GM19328 (cell line): ENCODE measurements around the gene GATAD1.
"Not testable (repeated sequence)": the region's sequence is repeated elsewhere in the genome, so short reads cannot be mapped to it uniquely, and the experiment has no call there.

ENCODE experiments used
- ATAC-seq: cut with Tn5 transposase; IDR thresholded peaks from one replicate; pipeline ENCODE4 v1.9.1; 2021; ENCODE audit warnings: mild to moderate bottlenecking, moderate library complexity; ENCODE audit not compliant: unreplicated experiment

GATAD1 gene, protein sequence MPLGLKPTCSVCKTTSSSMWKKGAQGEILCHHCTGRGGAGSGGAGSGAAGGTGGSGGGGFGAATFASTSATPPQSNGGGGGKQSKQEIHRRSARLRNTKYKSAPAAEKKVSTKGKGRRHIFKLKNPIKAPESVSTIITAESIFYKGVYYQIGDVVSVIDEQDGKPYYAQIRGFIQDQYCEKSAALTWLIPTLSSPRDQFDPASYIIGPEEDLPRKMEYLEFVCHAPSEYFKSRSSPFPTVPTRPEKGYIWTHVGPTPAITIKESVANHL

DNA sequence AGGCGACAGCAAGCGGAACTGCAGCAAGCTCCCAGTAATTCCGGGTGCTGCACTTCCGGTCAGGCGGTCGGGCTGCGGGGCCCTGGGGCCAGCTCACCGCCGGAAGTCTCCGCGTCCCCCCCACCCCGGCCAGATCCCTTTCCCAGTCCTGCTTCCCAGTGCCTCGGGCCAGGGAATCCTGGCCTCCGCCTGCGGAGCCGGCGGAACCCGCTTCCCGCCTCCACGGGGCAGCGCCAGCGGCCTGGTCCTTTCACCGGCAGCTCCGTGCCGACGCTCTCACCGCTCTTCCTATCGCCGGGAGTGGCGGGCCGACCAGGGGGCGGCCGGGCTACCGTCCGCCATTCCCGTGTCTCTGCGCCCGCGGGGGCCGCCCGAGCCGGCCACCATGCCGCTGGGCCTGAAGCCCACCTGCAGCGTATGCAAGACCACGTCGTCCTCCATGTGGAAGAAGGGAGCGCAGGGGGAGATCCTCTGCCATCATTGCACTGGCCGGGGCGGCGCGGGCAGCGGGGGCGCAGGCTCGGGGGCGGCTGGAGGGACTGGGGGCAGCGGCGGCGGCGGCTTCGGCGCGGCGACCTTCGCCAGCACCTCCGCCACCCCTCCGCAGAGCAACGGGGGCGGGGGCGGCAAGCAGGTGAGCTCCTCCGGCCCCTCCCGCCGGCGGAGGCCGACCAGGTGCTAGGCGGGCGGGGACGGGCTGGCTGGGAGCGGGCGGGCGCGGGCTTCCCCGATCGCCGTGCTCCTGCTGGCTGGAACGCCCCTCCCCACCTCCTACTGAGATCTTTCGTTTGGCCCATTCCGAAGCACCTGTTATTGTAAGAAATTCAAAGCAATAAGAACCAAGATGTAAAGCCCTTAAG lies at the start of gene GATAD1:
Gene GATAD1 (plus strand): TSS at position 138 of the 860 bp plus-strand sequence. CDS start 248 bp downstream, at position 386.
- ATAC-seq = peak; percentile 86

DNA sequence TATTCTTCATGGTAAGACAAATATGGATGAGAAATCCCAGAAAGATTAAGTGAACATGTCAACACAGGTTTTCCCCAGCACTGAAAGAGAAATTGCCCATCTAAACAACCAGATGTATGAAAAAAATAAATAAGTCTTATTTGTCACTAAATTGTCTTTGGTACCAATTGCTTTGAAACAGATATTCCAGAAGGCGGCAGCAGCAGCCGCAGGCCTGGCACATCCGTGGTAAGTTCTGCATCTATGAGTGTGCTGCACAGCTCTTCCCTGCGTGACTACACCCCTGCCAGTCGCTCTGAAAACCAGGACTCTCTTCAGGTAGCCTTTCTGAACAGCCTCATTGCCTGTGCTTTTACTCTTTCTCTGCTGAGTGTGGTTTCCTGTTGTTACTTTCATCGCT lies 49.7 kb upstream of the GATAD1 start:
- no peak for ATAC-seq

DNA sequence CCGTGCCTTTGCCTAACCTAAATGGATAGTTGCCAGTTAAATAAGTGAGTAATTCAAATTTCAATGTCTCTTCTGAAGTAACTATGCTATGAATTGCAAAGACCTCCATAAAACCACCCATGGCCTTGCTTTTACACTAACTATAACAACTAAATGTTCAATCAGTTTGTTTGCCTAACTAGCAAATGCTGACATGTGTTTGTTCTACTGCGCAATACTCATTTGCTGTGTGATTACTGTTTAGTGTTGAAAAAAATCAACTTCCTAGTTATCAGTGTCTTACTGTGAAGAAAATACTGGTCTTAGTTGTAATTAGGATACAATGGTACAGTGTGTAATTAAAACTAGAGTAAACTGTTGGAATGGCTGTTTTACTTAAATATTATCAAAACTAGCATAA lies 47.3 kb upstream of the GATAD1 start:
- no peak for ATAC-seq

DNA sequence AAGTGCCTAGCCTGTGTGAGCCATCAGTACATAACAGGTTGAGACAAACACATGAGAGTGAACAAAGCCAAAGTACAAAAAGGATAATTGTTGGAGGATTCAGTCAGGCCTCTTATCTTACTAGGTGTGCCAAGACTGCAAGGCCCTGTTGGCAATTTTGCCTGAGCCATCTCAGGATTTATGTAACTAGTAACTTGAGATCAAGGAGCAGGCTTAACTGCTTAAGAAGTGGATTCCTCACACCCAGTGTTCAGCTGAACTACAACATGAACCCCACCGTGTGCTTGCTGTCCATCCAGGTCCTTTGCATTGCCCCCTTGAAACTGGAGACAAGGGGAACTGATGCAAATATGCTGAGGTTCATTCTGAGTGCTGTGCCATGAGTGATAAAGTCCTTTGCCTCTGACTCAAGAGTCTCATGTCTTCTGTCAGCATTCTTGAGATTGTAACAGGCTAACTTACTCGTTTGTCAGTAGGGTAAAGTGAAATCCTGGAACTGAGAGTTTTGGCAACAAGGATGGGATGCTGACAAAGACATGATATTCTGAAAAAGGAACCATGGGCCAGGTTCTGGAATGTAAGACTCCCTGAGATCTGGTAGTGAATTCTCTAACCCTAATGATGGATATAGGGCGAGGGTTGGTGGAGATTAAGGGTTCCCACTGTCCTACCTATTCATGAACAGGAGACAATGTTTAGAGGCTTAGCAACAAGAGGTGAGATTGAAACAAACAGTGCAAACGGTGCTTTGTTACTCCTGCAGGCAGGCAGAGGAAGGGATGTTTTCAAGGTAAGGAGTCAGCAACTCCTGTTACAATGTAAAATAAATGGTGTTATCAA lies 44.1 kb upstream of the GATAD1 start:
- ATAC-seq = no peak

DNA sequence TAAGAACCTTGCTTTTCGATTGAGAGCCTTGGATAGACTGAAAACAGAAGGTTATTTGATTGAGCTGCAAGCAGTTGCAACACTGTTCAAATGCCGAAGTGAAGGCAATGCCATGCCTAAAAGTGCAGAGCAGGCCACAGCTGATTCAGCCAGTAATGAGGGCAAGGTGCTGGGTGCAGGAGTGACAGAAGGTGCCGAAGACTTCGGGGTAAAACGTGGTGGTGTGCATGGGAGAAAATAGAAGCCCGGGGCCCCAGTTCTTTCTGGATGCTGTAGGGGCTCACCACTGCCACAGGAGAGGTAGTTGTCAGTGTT lies 43.6 kb upstream of the GATAD1 start:
- no peak for ATAC-seq

DNA sequence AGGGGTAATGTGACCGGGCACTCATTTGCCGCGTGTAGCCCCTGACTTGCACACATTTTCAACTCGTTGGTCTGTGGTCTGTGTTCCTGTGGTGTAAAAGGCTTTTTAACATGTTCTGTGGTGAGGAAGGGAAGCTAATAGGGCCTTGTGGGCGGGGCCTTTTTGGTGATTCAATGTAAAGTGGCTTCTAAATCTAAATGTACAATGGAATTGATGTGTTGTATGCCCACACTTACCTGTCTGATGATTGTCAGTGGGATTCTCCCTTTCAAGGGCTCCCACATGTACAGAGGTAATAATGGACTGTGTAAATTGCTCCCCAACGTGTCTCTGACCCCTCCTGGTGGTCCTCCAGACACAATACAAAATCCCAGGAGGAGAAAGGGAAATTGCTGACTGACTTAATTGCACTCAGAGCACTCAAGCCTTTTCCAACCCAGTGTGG lies 43.1 kb upstream of the GATAD1 start:
- ATAC-seq = no peak

DNA sequence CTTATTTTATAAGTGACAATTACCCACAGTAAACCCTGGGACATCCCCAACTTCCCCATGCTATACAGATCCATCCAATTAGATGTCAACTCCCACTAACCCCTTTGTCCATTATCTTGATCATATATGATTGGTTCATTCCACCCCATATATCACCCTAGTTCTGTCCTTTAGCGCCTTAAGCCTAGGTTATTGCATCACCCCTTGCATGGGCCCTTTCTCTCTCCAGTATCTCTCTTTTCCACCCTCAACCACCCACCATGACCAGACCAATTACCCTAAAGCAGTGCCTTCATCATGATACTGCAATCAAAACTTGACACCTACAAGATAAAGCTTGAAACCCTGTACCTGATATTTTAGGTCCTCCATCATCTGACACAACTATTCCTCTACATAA lies 37.9 kb upstream of the GATAD1 start:
- no peak for ATAC-seq

DNA sequence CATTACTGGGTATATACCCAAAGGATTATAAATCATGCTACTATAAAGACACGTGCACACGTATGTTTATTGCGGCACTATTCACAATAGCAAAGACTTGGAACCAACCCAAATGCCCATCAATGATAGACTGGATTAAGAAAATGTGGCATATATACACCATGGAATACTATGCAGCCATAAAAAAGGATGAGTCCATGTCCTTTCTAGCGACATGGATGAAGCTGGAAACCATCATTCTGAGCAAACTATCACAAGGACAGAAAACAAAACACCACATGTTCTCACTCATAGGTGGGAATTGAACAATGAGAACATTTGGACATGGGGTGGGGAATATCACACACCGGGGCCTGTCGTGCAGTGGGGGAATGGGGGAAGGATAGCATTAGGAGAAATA lies 37.1 kb upstream of the GATAD1 start:
- not testable (repeated sequence) for ATAC-seq

DNA sequence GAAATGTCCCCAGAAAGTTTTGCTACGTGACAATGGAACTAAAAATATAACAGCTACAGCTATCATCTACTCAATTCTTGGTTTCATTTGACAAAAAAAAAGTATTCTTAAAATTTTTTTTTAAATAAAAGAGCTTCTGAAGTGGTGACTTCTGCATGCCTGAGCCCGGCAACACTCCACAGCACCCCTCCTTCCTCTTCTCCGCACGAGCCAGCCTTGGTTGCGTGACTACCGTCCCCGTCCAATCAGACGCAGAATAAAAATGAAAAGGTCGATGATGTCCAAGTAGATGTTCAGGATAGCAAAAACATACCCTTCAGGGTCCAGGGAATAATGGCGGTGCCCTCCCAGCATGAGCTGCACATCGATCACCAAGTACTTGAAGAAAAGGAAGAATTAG lies 34.5 kb upstream of the GATAD1 start:
- ATAC-seq = no peak

DNA sequence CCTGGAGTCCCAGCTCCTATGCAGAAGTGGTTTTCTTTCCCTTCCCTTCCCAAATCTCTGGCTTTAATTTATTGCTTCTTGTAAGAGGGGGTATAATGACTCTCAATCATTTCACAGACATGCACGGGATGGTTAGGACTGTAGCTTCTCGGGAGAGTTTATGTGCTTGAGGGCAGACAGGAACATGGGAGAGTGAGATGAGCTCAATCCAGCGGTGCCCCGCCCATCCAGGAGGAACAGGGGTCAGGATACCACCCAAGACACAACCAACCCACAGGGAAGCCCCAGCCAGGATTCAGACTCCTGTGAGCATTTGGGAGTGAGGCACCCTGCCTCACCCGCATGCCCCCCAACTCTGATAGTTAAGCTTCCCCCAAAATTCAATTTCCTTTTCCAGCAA lies 33.7 kb upstream of the GATAD1 start:
- no peak for ATAC-seq

DNA sequence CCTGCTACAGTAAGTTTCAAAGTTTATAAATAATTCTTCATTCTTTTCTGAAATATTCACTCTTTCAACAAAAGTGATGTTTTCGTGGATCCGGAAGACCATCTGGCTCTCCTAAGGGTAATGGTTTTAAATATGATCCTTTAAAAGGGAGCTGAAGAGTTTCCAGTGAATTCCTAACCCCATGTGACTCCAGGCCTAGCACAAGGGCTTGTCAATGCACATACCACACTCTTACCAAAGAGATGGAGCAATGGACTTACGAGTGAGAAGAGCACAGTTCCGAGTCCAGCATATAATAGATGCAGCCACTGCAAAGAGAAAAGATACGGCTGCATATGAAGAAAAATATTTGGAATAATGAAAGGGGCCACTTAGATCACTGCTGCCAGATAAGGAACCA lies 32.1 kb upstream of the GATAD1 start:
- no peak for ATAC-seq

DNA sequence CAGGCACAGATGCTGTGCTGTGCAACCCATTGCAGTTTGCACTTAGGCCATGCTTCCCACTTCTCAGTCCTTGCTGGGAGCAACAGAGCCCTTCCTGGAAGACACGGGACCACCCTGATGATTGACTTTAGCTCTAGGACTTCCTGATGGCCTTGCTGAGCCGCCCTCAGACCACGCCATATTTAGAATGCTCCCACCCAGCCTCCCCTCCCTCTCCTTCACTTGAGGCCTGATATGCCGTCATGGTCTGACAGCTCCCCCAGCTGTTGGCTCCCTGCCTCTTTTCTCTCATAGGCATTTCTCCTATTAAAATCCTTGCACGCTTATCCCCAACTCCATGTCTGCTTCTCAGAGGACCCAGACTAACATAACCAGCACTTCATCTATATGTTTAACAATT lies 29.4 kb upstream of the GATAD1 start:
- no peak for ATAC-seq

DNA sequence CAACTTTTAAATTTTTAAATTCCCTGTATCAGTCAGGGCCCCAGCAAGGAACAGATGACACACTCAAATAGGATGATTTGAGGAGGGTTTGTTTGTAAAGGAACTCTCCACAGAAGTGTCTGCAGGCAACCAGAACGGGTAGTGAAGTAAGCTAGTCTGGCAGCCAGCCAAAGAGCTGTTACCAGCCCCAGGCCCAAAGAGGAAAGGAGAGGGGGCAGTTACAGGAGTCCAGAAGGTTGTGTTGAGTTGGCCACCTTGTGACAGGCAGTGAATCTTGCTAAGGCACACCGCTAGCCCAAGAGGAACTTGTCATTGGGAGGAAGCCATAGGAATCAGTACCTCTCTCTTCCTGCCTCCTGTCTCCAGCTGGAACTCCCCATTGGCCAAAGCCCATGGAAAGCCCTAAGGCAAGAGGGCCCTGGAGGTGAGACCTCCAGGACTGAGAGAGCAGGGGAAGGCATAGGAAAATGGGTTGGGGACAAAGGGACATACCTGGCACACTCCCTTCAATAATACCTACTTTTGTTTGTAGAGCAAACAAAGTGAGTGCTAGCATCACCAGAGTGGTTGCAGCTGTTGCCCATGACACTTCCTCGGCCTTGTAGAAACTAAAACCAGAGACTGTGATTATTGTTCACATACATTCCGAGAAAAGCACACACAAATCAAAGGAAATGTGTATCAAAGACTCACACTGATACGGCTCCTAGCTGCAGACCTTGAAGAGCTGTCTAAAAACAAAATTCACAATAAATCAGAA lies 25.4 kb upstream of the GATAD1 start:
- no peak for ATAC-seq

DNA sequence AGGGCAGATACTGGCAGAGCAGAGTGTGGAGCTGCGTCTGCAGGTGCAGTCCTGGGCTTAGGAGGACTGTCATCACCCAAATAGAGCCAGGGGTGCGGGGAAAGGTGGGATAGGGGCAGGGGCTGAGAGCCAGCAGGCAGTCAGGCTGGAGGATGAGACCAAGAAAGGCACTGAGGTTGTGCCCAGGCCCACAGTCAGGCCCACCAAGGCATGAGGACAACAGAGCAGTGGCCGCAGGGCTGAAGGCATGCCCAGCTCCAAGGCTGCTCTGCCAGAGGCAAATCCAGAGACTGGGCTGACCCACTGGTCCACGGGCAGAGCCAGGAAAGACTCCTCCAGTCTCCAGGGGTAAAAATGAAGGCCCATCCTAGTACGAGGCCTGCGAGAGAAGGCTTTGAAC lies 24.4 kb upstream of the GATAD1 start:
- ATAC-seq = no peak

DNA sequence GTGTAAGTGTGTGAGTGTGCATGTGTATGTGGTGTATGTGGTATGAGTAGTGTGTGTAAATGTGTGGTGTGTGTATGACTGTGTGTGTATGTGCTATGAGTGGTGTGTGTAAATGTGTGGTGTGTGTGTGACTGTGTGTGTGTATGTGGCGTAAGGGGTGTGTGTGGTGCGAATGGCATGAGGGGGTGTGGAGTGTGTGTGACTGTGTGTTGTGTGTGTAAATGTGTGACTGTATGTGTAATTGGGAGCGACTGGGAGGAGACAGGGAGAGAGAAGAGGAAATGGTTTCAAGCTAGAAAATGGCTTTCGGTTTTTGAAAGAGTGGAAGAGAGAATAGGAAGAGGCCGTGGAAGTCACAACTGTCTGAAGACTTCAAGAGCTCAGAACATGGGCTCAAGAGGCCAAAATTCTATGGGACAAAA lies 23.6 kb upstream of the GATAD1 start:
- ATAC-seq = no peak

DNA sequence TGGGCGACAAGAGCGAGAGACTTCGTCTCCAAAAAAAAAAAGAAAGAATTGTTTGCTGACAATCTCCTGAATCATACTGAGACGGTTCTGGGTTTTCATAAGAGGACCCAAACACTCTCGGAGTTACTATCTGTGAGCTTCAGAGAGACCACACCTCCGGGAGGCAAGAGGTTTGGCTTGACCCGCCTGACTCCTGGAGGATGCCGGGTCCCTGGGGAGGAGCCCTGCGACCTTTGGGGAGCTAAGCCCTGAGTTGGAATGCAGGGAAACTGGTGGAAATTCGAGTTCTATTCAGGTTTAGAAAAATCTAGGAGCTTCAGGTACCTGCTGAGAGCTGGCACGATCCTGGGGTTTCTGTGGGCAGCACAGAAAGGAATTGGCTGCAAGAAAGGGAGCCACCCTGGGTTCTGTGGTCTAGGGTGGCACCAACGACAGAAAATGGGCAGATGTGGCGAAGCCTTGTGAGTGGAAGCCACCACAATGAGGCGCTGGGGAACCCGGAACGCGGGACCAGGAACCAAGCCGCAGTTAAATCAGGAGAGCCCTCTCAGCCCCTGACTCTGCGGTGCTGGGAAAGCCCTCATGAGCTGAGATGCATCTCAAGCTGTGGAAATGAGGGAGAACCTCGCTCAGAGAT lies 21.9 kb upstream of the GATAD1 start:
- no peak for ATAC-seq

DNA sequence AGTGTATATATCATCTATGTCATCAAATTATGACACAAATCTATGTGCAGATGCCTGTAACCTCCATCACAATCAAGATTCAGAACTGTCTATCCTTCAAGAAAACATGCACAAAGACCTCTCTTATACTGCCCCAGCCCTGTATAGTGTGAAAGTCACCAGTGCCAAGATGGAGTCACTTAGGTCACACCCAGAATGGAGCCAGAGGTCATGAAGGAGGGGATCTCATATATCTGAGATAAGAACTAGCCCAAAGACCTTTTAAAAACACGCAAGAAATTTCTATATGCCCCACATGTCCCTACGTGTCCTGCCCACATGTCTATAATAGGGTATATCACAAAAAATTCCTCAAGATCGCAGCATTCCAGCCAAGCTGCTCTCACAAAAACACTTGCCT lies 20.1 kb upstream of the GATAD1 start:
- ATAC-seq = no peak

DNA sequence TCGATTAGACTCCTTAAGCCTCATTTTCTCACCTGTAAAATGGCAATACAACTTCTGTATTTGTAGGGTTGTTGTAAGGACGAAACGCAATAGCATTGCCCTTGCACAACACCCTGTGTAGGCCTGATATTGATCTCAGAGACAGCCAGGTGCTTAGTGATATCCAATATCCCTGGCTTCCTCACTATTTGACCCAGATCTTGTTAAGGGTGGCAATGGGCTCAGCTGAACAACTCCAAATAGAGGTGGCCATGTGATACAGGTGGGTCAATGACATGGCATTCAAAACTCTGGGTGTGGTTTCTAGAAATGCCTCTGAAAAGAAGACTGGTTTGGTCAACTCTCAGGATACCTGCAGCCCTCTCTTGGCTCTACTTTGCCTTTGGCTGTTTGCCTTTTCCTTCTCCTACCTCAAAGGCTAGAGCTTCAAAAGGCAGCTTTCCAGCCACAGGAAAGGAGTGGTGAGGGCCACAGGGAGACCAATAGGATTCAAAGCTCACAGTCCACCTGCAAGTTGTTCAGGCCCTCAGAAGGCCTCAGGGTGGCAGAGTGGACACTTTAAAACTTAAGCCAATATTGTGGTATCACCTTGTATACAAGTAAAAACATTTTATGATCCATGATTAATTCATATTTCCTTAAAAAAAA lies 14.9 kb upstream of the GATAD1 start:
- no peak for ATAC-seq

DNA sequence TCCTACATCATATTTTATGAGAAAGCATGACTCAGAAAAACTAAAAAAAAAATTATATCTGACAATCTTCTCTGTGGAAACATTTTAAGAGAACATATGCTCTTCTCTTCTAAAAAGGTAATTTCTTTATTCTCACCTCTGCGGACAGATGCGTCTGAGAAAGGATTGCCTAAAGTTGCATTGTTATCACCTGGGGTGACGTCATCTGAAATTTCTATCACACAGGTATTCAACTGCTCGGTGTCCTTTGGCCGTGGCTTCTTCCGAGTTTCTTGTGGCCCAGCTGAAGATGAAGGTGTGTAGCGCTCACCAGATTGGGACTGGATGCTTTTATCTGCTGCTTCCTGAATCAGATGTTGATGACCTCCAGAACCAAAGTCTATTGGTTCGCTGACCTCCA lies 14.3 kb upstream of the GATAD1 start:
- ATAC-seq = no peak

DNA sequence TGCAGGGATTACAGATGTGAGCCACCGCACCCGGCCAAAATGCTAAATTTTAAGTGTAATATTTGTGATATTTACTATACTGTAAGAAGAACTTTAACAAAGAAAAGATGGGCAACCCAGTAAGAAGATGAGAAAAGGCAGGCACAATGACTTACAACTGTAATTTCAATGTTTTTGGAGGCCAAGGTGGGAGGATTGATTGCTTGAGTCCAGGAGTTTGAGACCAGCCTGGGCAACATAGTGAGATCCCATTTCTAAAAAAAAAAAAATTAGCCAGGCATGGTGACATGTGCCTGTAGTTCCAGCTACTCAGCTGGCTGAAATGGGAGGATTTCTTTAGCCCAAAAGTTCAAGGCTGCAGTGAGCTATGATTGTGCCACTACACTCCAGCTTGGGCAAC lies 11.7 kb upstream of the GATAD1 start:
- ATAC-seq = no peak
